PC-9 (cell line): ENCODE data around the gene AUTS2.

ENCODE experiments used
- CTCF ChIP-seq: fragments of 200-600 bp; sonication (generic); conservative IDR thresholded peaks from 2 replicates; pipeline ENCODE4 v1.6.1; 2017; ENCODE audit warnings: mixed run types, antibody characterized with exemption, mild to moderate bottlenecking, moderate library complexity
- EZH2 ChIP-seq: fragments of 200-600 bp; sonication (generic); IDR thresholded peaks from 2 replicates; pipeline ENCODE4 v1.8.0; 2017; ENCODE audit warnings: antibody characterized with exemption, low read depth

GRCh38 chr7:70389531-70390151 is 791.4 kb downstream of the AUTS2 start:
- TF ChIP-seq CTCF (no peak), EZH2 (no peak)
